Right lobe of liver (tissue), 6 donors: ENCODE data around the gene EOMES. TPM values are rescaled to one million over a fixed set of nuclear protein-coding genes. Genes with fewer than 3 reads are reported as not detected.
A peak's percentile ranks its signal among the peaks of the same experiment; 100 is the strongest.

ENCODE experiments used
- ATAC-seq, 4 donors: fragments of 200-7000 bp; cut with Tn5 transposase; one replicate each; pipeline ENCODE4 v1.9.1; 2020; ENCODE audit warnings: mild to moderate bottlenecking in 4 of 4, moderate library complexity in 4 of 4
- DNase-seq, 3 donors: peaks; one replicate each; pipeline ENCODE4 v3.0.0-alpha.2; 2020
- H3K27ac ChIP-seq, 3 donors: fragments of 200-600 bp; one replicate each; pipeline ENCODE4 v1.8.0; 2022
- H3K27me3 ChIP-seq, 2 donors: fragments of 200-600 bp; one replicate each; pipeline ENCODE4 v1.8.0; 2022
- H3K36me3 ChIP-seq, 4 donors: fragments of 200-600 bp; sonication (generic) in 1 of 4; one replicate each; pipeline versions ENCODE4 v1.5.1 to v1.8.0; 2017 to 2022; ENCODE audit warnings: control low read depth in 1 of 4
- H3K4me1 ChIP-seq, 4 donors: fragments of 200-600 bp; sonication (generic) in 1 of 4; one replicate each; pipeline versions ENCODE4 v1.5.1 to v1.8.0; 2017 to 2022; ENCODE audit warnings: control low read depth in 1 of 4
- H3K4me3 ChIP-seq, 3 donors: fragments of 200-600 bp; one replicate each; pipeline ENCODE4 v1.8.0; 2022
- H3K9me3 ChIP-seq, 4 donors: fragments of 200-600 bp; sonication (generic) in 1 of 4; one replicate each; pipeline versions ENCODE4 v1.5.1 to v1.8.0; 2017 to 2022; ENCODE audit warnings: control low read depth in 1 of 4
- CTCF ChIP-seq, 4 donors: fragments of 200-600 bp in 3 of 4; fragments of 450-650 bp in 1 of 4; IDR thresholded peaks; one replicate each; pipeline versions ENCODE4 v1.5.1 to v1.8.0; 2016 to 2022; ENCODE audit warnings: antibody characterized with exemption in 4 of 4, mild to moderate bottlenecking in 2 of 4
- POLR2A ChIP-seq: fragments of 450-650 bp; IDR thresholded peaks from one replicate; pipeline ENCODE4 v1.6.1; 2017; ENCODE audit warnings: antibody characterized with exemption, mild to moderate bottlenecking
- WGBS: methylation state at CpG from one replicate; pipeline ENCODE4 v1.1.6; 2018; ENCODE audit warnings: low coverage, low lambda C conversion rate; ENCODE audit not compliant: insufficient coverage; ENCODE audit errors: missing lambda C conversion rate; 5-methylcytosine and 5-hydroxymethylcytosine counted together
- intact Hi-C, 2 donors: fragments of 100-400 bp; cut with DNase I; formaldehyde crosslinking; loops; one replicate each; pipeline versions ENCODE4 v1.11.2 to v1.14.1; 2022
- total RNA-seq, 6 experiments: library from RNA; depleted of rRNA in 2 of 6; stranded (reverse); fragments of >200 nt in 2 of 6; fragmentation: NEBNext Ultra II Directional in 3 of 6; extraction: Animal tissue kit (Norgen Biotek cat#: 25700) in 3 of 6; gene quantifications; one replicate each; pipeline versions ENCODE4 v1.1.0 to v1.2.4, GENCODE V29; 2016 to 2023
- donor health status: DM: no; HTN: yes; CAD: no.
- donor health status: DM: no; HTN: no; CAD: no.
- donor health status: DM: no; HTN: no; CAD: no.
- donor health status: DM: no; HTN: yes; CAD: no.
- donor health status: DM: no; HTN: yes; CAD: no.

EOMES gene
- total RNA-seq, 6 experiments from 2014 or later: 0.11 to 1.0 (median 0.33) TPM

- intact Hi-C loops: no loop called here
- H3K4me3 ChIP-seq: no peak overlapping the region
Observed at GRCh38 chr3:27669591-27669990, 52.5 kb downstream of the EOMES start.

GRCh38 chr3:27667751-27668150, 54.4 kb downstream of the EOMES start:
- Histone ChIP-seq H3K4me3 (no peak overlapping the region), H3K27ac (no peak overlapping the region), H3K36me3 (no peaks in the 10 kb centered on the region), H3K27me3 (no peaks in the 10 kb centered on the region), H3K9me3 (no peaks in the 10 kb centered on the region), H3K4me1 (no peaks in the 10 kb centered on the region)
- 30% methylated on average over 2 of the region's 2 CpGs for WGBS
- DNase-seq (no peak), ATAC-seq (no peak)
- TF ChIP-seq CTCF (IDR thresholded peaks at IDR 0.05) (no peak), POLR2A (no peak)
- intact Hi-C loops: no loop called here

More at GRCh38 chr3:27669591-27669990, 52.5 kb downstream of the EOMES start:
- no peak overlapping the region for H3K27ac ChIP-seq
- no peaks in the 10 kb centered on the region for H3K4me1 ChIP-seq
- no peaks in the 10 kb centered on the region for H3K27me3 ChIP-seq
- no peaks in the 10 kb centered on the region for H3K36me3 ChIP-seq
- ATAC-seq (peak in 1 of 4 donors; percentile 35), DNase-seq (no peak)
- no peaks in the 10 kb centered on the region for H3K9me3 ChIP-seq
- WGBS: 81% methylated on average over 2 of the region's 2 CpGs
- TF ChIP-seq CTCF (IDR thresholded peaks at IDR 0.05): no peak
- no peak for TF ChIP-seq POLR2A

- no peak overlapping the region for H3K27ac ChIP-seq
Observed at GRCh38 chr3:27666708-27667107, 55.4 kb downstream of the EOMES start.

GRCh38 chr3:27666272-27666671, 55.9 kb downstream of the EOMES start:
- no peaks in the 10 kb centered on the region for H3K36me3 ChIP-seq
- peak in 2 of 4 donors; percentile 18 to 52 for ATAC-seq
- H3K4me3 ChIP-seq: no peak overlapping the region
- TF ChIP-seq CTCF (IDR thresholded peaks at IDR 0.05) (no peak), POLR2A (no peak)
- intact Hi-C loops: no loop called here
- no peaks in the 10 kb centered on the region for H3K4me1 ChIP-seq
- no peaks in the 10 kb centered on the region for H3K9me3 ChIP-seq
- DNase-seq: no peak
- H3K27me3 ChIP-seq: no peaks in the 10 kb centered on the region
- no peak overlapping the region for H3K27ac ChIP-seq
- WGBS: no CpG with 5 or more reads among the region's 1 CpG

More at GRCh38 chr3:27666708-27667107, 55.4 kb downstream of the EOMES start:
- no peak overlapping the region for H3K4me3 ChIP-seq
- DNase-seq (peak; percentile 51 to 65 (median 53)), ATAC-seq (peak; percentile 43 to 75 (median 61))
- H3K4me1 ChIP-seq: no peaks in the 10 kb centered on the region
- H3K27me3 ChIP-seq: no peaks in the 10 kb centered on the region
- 12% methylated on average over 3 of the region's 3 CpGs for WGBS
- H3K36me3 ChIP-seq: no peaks in the 10 kb centered on the region
- intact Hi-C loops: no loop called here
- no peaks in the 10 kb centered on the region for H3K9me3 ChIP-seq
- TF ChIP-seq POLR2A (no peak), CTCF (IDR thresholded peaks at IDR 0.05) (no peak)

Other genes starting within 250 kb of the EOMES start
- gene SLC4A7, start 237.9 kb downstream of the EOMES start, total RNA-seq: 1 to 10 TPM; 3.0 to 9.9 (median 5.8) TPM